Measurements from ENCODE around the gene WASHC4.
"Not testable (repeated sequence)": the region's sequence is repeated elsewhere in the genome, so short reads cannot be mapped to it uniquely, and the experiment has no call there.

Gene WASHC4

DNA sequence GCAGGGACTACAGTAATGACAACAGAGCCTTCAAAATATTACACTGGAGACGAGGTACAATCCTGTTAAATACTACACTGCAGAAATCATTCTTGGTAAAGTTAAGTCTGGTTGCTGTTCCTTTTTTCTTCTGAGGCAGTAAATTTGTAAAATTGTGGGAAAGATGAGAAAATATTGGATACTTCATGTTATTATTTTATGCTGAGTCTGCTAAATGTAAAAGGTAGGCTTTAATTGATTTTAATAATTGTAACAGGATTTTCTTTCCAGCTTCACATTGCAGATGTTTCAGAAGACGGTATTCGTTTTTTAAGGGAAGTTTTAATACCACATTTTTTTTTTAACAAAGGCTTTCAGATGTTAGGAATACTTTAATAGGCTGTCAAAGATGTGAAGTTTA is 62.6 kb downstream of the WASHC4 start:
- no peak for DNase-seq

DNA sequence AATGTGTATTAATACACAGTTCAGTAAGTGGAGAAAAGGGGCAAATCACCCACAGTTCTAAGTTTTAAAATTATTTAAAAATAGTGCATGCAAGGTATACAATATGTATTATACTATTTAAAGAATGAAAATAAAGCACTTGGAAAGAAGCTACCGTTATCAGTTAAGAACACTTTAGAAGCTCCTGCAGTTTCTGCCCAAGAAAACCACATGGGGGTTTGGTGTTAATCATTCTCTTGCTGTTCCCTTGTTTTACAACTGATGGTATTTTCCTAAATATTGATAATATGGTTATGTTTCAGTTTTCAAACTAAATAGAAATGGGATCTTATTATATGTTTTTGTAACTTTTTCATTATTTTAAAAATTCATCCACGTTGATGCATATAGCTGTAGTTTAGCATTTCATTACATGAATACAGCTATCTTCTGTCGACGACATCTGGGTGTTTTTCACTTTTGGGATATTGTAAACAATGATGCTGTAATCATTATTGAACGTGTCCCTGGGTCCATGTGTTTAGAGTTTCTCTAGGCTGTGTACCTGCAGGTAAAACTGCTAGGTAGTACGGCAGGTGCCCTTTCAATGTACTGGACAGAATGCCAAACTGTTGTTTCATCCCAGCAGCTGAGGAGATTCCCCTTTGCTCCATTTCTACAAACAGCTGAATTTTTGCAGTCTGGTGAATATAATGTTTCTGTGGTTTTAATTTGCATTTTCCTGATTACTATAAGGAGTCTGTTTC is 64.3 kb downstream of the WASHC4 start:
- DNase-seq = no peak

GRCh38 chr12:105175397-105175990 is 68.0 kb downstream of the WASHC4 start:
- no peak for DNase-seq

GRCh38 chr12:105177208-105177607 is 69.7 kb downstream of the WASHC4 start:
- DNase-seq = no peak

- not testable (repeated sequence) for DNase-seq
Observed at GRCh38 chr12:105179114-105179513, 71.6 kb downstream of the WASHC4 start.

GRCh38 chr12:105183406-105183805 is 75.9 kb downstream of the WASHC4 start:
- not testable (repeated sequence) for DNase-seq

DNA sequence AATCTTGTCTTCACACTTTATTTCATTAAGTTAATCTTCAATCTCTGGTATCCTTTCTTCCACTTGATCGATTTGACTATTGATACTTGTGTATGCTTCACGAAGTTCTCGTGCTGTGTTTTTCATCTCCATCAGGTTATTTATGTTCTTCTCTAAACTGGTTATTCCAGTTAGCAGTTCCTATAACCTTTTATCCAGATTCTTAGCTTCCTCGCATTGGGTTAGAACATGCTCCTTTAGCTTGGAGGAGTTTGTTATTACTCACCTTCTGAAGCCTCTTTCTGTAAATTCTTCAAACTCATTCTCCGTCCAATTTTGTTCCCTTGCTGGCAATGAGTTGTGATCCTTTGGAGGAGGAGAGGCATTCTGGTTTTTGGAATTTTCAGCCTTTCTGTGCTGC is 76.4 kb downstream of the WASHC4 start:
- DNase-seq = not testable (repeated sequence)

GRCh38 chr12:105189293-105189692 is 81.8 kb downstream of the WASHC4 start:
- no peak for DNase-seq

- DNase-seq = no peak
Observed at GRCh38 chr12:105190530-105190929, 83.0 kb downstream of the WASHC4 start.

GRCh38 chr12:105192624-105193225 is 85.2 kb downstream of the WASHC4 start:
- DNase-seq = no peak

- DNase-seq = no peak
Observed at GRCh38 chr12:105194947-105195346, 87.4 kb downstream of the WASHC4 start.

GRCh38 chr12:105196090-105196489 is 88.6 kb downstream of the WASHC4 start:
- no peak for DNase-seq

- DNase-seq = no peak
Observed at GRCh38 chr12:105198961-105199360, 91.4 kb downstream of the WASHC4 start.

GRCh38 chr12:105200385-105200784 is 92.9 kb downstream of the WASHC4 start:
- DNase-seq = no peak

GRCh38 chr12:105201299-105201698 is 93.8 kb downstream of the WASHC4 start:
- DNase-seq = no peak

GRCh38 chr12:105202202-105202601 is 94.7 kb downstream of the WASHC4 start:
- DNase-seq = no peak

- no peak for DNase-seq
Observed at GRCh38 chr12:105204127-105204526, 96.6 kb downstream of the WASHC4 start.

GRCh38 chr12:105204916-105205315 is 97.4 kb downstream of the WASHC4 start:
- peak; percentile 65 for DNase-seq

DNA sequence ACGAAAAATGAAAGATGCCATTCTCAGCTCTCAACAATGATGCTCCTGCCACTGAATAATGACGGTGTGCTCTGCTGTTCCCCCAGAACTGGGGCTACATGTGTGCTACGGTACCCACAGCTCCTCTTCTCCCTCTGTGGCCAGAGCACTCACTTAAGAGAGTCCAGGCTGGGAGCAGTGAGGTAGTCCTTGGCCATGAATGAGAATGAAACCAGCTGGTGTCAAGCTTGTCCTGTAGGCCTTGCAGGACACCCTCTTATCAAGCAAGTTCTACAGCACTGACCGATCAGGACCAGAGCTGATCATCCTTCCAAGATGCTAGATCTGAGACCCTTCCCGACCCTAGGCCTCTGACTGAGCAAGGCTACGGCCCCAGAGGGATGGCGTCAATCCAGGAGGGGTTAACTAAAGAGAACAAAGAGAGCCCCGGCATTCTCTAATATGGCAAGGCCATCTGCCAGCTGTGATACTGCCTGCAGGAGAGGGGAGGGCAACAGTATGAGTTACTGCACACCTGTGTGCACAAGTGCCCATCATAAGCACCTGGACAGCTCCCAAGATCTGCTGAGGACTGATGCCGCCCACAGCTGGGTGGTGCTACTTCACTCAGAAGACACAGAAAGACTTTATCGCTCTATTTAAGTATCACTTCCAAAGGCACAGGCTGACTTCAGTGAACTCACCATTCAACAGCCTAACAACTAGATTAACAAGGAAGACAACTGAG is 98.0 kb downstream of the WASHC4 start:
- no peak for DNase-seq

GRCh38 chr12:105206686-105207374 is 99.3 kb downstream of the WASHC4 start:
- DNase-seq = no peak

DNA sequence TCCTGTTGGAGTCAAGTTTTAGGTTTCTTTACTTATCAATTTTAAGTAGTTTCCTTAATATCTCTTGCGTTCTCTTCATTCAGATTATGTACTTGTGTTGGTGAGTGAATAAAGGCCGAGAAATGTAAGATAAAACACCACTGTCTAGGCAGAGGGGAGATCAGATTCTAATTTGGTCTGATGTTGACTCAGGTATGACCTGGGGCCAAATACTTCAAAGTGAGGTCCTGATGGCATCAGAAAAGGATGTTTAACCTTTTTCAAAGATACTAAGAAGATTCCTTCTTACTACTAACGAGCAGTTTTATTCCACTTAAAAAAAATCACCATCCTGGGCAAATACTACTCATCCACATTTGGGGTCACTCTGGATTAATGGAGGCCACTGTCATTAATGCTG is 101.6 kb downstream of the WASHC4 start:
- DNase-seq = no peak

GRCh38 chr12:105212438-105212837 is 104.9 kb downstream of the WASHC4 start:
- no peak for DNase-seq

GRCh38 chr12:105214148-105214547 is 106.6 kb downstream of the WASHC4 start:
- no peak for DNase-seq
